Duodenal mucosa (tissue), 2 donors: ENCODE data around the gene GRID2.

ENCODE experiments used
- H3K27ac ChIP-seq: one replicate; pipeline ENCODE4 v1.7.0; 2013; ENCODE audit warnings: low read depth, low read length
- H3K27me3 ChIP-seq, 2 donors: one replicate each; pipeline ENCODE4 v1.7.0; 2013; ENCODE audit warnings: low read length in 2 of 2, control low read depth in 1 of 2; ENCODE audit not compliant: insufficient read depth in 2 of 2, control insufficient read depth in 1 of 2
- H3K36me3 ChIP-seq, 2 donors: one replicate each; pipeline ENCODE4 v1.7.0; 2013; ENCODE audit warnings: low read length in 2 of 2, control low read depth in 1 of 2; ENCODE audit not compliant: insufficient read depth in 2 of 2, control insufficient read depth in 1 of 2
- H3K4me1 ChIP-seq, 2 donors: one replicate each; pipeline ENCODE4 v1.7.0; 2013; ENCODE audit warnings: low read length in 2 of 2, control low read depth in 1 of 2; ENCODE audit not compliant: insufficient read depth in 2 of 2, control insufficient read depth in 1 of 2
- H3K4me3 ChIP-seq, 2 donors: one replicate each; pipeline ENCODE4 v1.7.0; 2013; ENCODE audit warnings: low read length in 2 of 2, low read depth in 1 of 2
- H3K9ac ChIP-seq, 2 donors: one replicate each; pipeline ENCODE4 v1.7.0; 2013; ENCODE audit warnings: low read length in 2 of 2, low read depth in 1 of 2
- H3K9me3 ChIP-seq, 2 donors: one replicate each; pipeline ENCODE4 v1.7.0; 2013; ENCODE audit warnings: low read length in 2 of 2, control low read depth in 1 of 2; ENCODE audit not compliant: control insufficient read depth in 1 of 2

Gene GRID2

GRCh38 chr4:93000910-93001309 lies 697.1 kb downstream of the GRID2 start:
- H3K27ac ChIP-seq = no peak overlapping the region
- H3K36me3 ChIP-seq = no peaks in the 10 kb centered on the region
- no peaks in the 10 kb centered on the region for H3K4me1 ChIP-seq
- H3K9me3 ChIP-seq = no peaks in the 10 kb centered on the region
- H3K27me3 ChIP-seq = no peaks in the 10 kb centered on the region
- no peak overlapping the region for H3K9ac ChIP-seq
- H3K4me3 ChIP-seq = no peak overlapping the region

- Histone ChIP-seq H3K27me3 (no peaks in the 10 kb centered on the region), H3K9ac (no peak overlapping the region), H3K4me3 (no peak overlapping the region), H3K27ac (no peak overlapping the region), H3K36me3 (no peaks in the 10 kb centered on the region), H3K9me3 (no peaks in the 10 kb centered on the region), H3K4me1 (no peaks in the 10 kb centered on the region)
These were observed 698.5 kb downstream of the GRID2 start for GRCh38 chr4:93002240-93002639.

- Histone ChIP-seq H3K9ac (no peak overlapping the region), H3K36me3 (no peaks in the 10 kb centered on the region), H3K27ac (no peak overlapping the region), H3K9me3 (no peaks in the 10 kb centered on the region), H3K4me3 (no peak overlapping the region), H3K27me3 (no peaks in the 10 kb centered on the region), H3K4me1 (no peaks in the 10 kb centered on the region)
These were observed 712.6 kb downstream of the GRID2 start for GRCh38 chr4:93016350-93016749.

GRCh38 chr4:93018243-93018642 lies 714.5 kb downstream of the GRID2 start:
- Histone ChIP-seq H3K9me3 (no peaks in the 10 kb centered on the region), H3K4me3 (no peak overlapping the region), H3K27ac (no peak overlapping the region), H3K36me3 (no peaks in the 10 kb centered on the region), H3K9ac (no peak overlapping the region), H3K4me1 (no peaks in the 10 kb centered on the region), H3K27me3 (no peaks in the 10 kb centered on the region)

- no peaks in the 10 kb centered on the region for H3K27me3 ChIP-seq
- H3K9me3 ChIP-seq = no peaks in the 10 kb centered on the region
- no peaks in the 10 kb centered on the region for H3K36me3 ChIP-seq
- H3K4me3 ChIP-seq = no peak overlapping the region
- no peak overlapping the region for H3K9ac ChIP-seq
- no peaks in the 10 kb centered on the region for H3K4me1 ChIP-seq
- no peak overlapping the region for H3K27ac ChIP-seq
These were observed 715.0 kb downstream of the GRID2 start for GRCh38 chr4:93018806-93019205.

GRCh38 chr4:93029769-93030168 lies 726.0 kb downstream of the GRID2 start:
- H3K4me3 ChIP-seq = no peak overlapping the region
- no peak overlapping the region for H3K9ac ChIP-seq
- H3K4me1 ChIP-seq = no peaks in the 10 kb centered on the region
- H3K9me3 ChIP-seq = no peaks in the 10 kb centered on the region
- no peak overlapping the region for H3K27ac ChIP-seq
- no peaks in the 10 kb centered on the region for H3K36me3 ChIP-seq
- H3K27me3 ChIP-seq = no peaks in the 10 kb centered on the region

GRCh38 chr4:93030670-93031069 lies 726.9 kb downstream of the GRID2 start:
- no peaks in the 10 kb centered on the region for H3K36me3 ChIP-seq
- no peak overlapping the region for H3K9ac ChIP-seq
- no peak overlapping the region for H3K27ac ChIP-seq
- no peaks in the 10 kb centered on the region for H3K9me3 ChIP-seq
- H3K4me3 ChIP-seq = no peak overlapping the region
- no peaks in the 10 kb centered on the region for H3K4me1 ChIP-seq
- H3K27me3 ChIP-seq = no peaks in the 10 kb centered on the region

- no peaks in the 10 kb centered on the region for H3K4me1 ChIP-seq
- no peaks in the 10 kb centered on the region for H3K36me3 ChIP-seq
- H3K4me3 ChIP-seq = no peak overlapping the region
- no peak overlapping the region for H3K27ac ChIP-seq
- H3K9me3 ChIP-seq = no peaks in the 10 kb centered on the region
- H3K27me3 ChIP-seq = no peaks in the 10 kb centered on the region
- no peak overlapping the region for H3K9ac ChIP-seq
These were observed 727.8 kb downstream of the GRID2 start for GRCh38 chr4:93031431-93032098.

GRCh38 chr4:93042746-93043145 lies 739.0 kb downstream of the GRID2 start:
- no peaks in the 10 kb centered on the region for H3K4me1 ChIP-seq
- H3K4me3 ChIP-seq = no peak overlapping the region
- no peak overlapping the region for H3K27ac ChIP-seq
- H3K27me3 ChIP-seq = no peaks in the 10 kb centered on the region
- no peak overlapping the region for H3K9ac ChIP-seq
- no peaks in the 10 kb centered on the region for H3K9me3 ChIP-seq
- no peaks in the 10 kb centered on the region for H3K36me3 ChIP-seq

GRCh38 chr4:93053140-93053539 lies 749.4 kb downstream of the GRID2 start:
- H3K9ac ChIP-seq = no peak overlapping the region
- H3K27me3 ChIP-seq = no peaks in the 10 kb centered on the region
- H3K9me3 ChIP-seq = no peaks in the 10 kb centered on the region
- no peaks in the 10 kb centered on the region for H3K4me1 ChIP-seq
- no peak overlapping the region for H3K27ac ChIP-seq
- no peak overlapping the region for H3K4me3 ChIP-seq
- no peaks in the 10 kb centered on the region for H3K36me3 ChIP-seq

- no peaks in the 10 kb centered on the region for H3K9me3 ChIP-seq
- no peaks in the 10 kb centered on the region for H3K36me3 ChIP-seq
- no peak overlapping the region for H3K27ac ChIP-seq
- peaks cover 0 to 4% of the 10 kb centered on the region in 2 donors for H3K4me1 ChIP-seq
- H3K27me3 ChIP-seq = no peaks in the 10 kb centered on the region
- no peak overlapping the region for H3K4me3 ChIP-seq
- no peak overlapping the region for H3K9ac ChIP-seq
These were observed 758.1 kb downstream of the GRID2 start for GRCh38 chr4:93061826-93062225.
